H1 (cell line): Measurements from ENCODE around the gene LCN9. TPM values are rescaled to one million over a fixed set of nuclear protein-coding genes. Genes with fewer than 3 reads are reported as not detected.

Experiments
- CTCF ChIA-PET: fragments of 300-600 bp; sonication (Branson Sonifier 250); formaldehyde crosslinking; loops from one replicate; lab custom pipeline; 2021; ENCODE audit not compliant: partially characterized antibody; lab: Charles Lee
- POLR2A ChIA-PET: fragments of 300-600 bp; sonication (Branson Sonifier 250); formaldehyde crosslinking; loops from one replicate; lab custom pipeline; 2021; ENCODE audit warnings: inconsistent platforms; ENCODE audit not compliant: partially characterized antibody; lab: Charles Lee
- DNase-seq, 2 experiments: peaks; one replicate each; pipeline versions ENCODE4 v3.0.0 to v3.0.0-alpha.2; 2010 to 2022; ENCODE audit warnings: low spot score in 2 of 2, low read depth in 1 of 2, mixed read lengths in 1 of 2
- FAIRE-seq: peaks from 2 replicates; lab custom pipeline; 2011; peaks lifted over from hg19 to GRCh38; lab: Jason Lieb, UNC
- H2AFZ ChIP-seq: 2 replicates; pipeline ENCODE4 v1.8.1; 2012; ENCODE audit warnings: low read length, inconsistent platforms
- H2AK5ac ChIP-seq: 2 replicates; pipeline ENCODE4 v1.6.1; 2013; ENCODE audit warnings: low read depth, low read length
- H2BK120ac ChIP-seq: replicated peaks from 2 replicates; pipeline ENCODE3; 2013; ENCODE audit warnings: low read depth, low read length, inconsistent platforms
- H2BK12ac ChIP-seq: 2 replicates; pipeline ENCODE4 v1.6.1; 2013; ENCODE audit warnings: low read depth, low read length
- H2BK15ac ChIP-seq: 2 replicates; pipeline ENCODE4 v1.6.1; 2013; ENCODE audit warnings: low read length
- H2BK20ac ChIP-seq: 2 replicates; pipeline ENCODE4 v1.6.1; 2013; ENCODE audit warnings: low read length
- H2BK5ac ChIP-seq: 2 replicates; pipeline ENCODE4 v1.6.1; 2013; ENCODE audit warnings: low read depth, low read length
- H3K14ac ChIP-seq: 2 replicates; pipeline ENCODE4 v1.6.1; 2013; ENCODE audit warnings: inconsistent platforms; ENCODE audit not compliant: insufficient read length
- H3K18ac ChIP-seq: 2 replicates; pipeline ENCODE4 v1.6.1; 2013; ENCODE audit warnings: low read length; ENCODE audit errors: extremely low read depth
- H3K23ac ChIP-seq: 2 replicates; pipeline ENCODE4 v1.6.1; 2013; ENCODE audit warnings: inconsistent platforms; ENCODE audit not compliant: insufficient read length
- H3K23me2 ChIP-seq: 2 replicates; pipeline ENCODE4 v1.6.1; 2013; ENCODE audit warnings: low read depth, low read length
- H3K27ac ChIP-seq: 2 replicates; pipeline ENCODE4 v1.6.1; 2011; ENCODE audit warnings: low read depth, low read length, inconsistent platforms
- H3K27me3 ChIP-seq, 4 experiments: replicated peaks in 1 of 4; 1 replicate in 1 of 4; 2 replicates in 3 of 4; pipeline versions ENCODE4 v1.6.1 to v1.8.1; 2011 to 2013; ENCODE audit warnings: low read length in 3 of 4, mild to moderate bottlenecking in 3 of 4, inconsistent platforms in 2 of 4, mixed read lengths in 2 of 4, moderate library complexity in 1 of 4; ENCODE audit not compliant: control insufficient read depth in 3 of 4, insufficient read depth in 3 of 4; ENCODE audit errors: extremely low read depth in 1 of 4
- H3K36me3 ChIP-seq, 4 experiments: 2 replicates each; pipeline versions ENCODE4 v1.6.1 to v1.8.1; 2011 to 2013; ENCODE audit warnings: mild to moderate bottlenecking in 4 of 4, low read length in 3 of 4, moderate library complexity in 2 of 4, control low read depth in 1 of 4, inconsistent platforms in 1 of 4; ENCODE audit not compliant: insufficient read depth in 4 of 4, control insufficient read depth in 2 of 4
- H3K4ac ChIP-seq: replicated peaks from 2 replicates; pipeline ENCODE3; 2013; ENCODE audit warnings: low read length, low read depth, mixed read lengths, inconsistent platforms; ENCODE audit not compliant: insufficient read length
- H3K4me1 ChIP-seq, 4 experiments: replicated peaks in 1 of 4; 1 replicate in 1 of 4; 2 replicates in 3 of 4; pipeline versions ENCODE4 v1.6.1 to v1.8.1; 2011 to 2013; ENCODE audit warnings: low read length in 3 of 4, inconsistent platforms in 2 of 4, mixed read lengths in 1 of 4; ENCODE audit not compliant: insufficient read depth in 4 of 4, control insufficient read depth in 3 of 4
- H3K4me2 ChIP-seq, 2 experiments: 2 replicates each; pipeline versions ENCODE4 v1.6.1 to v1.8.1; 2011 to 2013; ENCODE audit warnings: low read depth in 2 of 2, low read length in 2 of 2, control low read depth in 1 of 2, inconsistent platforms in 1 of 2, mild to moderate bottlenecking in 1 of 2; ENCODE audit not compliant: insufficient read depth in 1 of 2
- H3K4me3 ChIP-seq, 4 experiments: fragments of 200-600, 300-600 bp in 1 of 4; sonication (generic), shearing (Covaris generic), sonication (Bioruptor Twin) in 1 of 4; 2 replicates each; pipeline versions ENCODE4 v1.5.1 to v1.8.1; 2011 to 2016; ENCODE audit warnings: low read length in 4 of 4, low read depth in 3 of 4, control low read depth in 2 of 4, inconsistent platforms in 2 of 4, mild to moderate bottlenecking in 2 of 4, mixed read lengths in 1 of 4, moderate library complexity in 1 of 4; ENCODE audit not compliant: insufficient read depth in 2 of 4; ENCODE audit errors: extremely low read depth in 1 of 4
- H3K56ac ChIP-seq: replicated peaks from 2 replicates; pipeline ENCODE3; 2013; ENCODE audit warnings: low read depth, mild to moderate bottlenecking, mixed read lengths, low read length, inconsistent platforms; ENCODE audit not compliant: insufficient read length
- H3K79me1 ChIP-seq: 2 replicates; pipeline ENCODE4 v1.6.1; 2013; ENCODE audit warnings: low read depth, low read length, control low read depth
- H3K79me2 ChIP-seq, 2 experiments: 2 replicates each; pipeline versions ENCODE4 v1.6.1 to v1.8.1; 2012 to 2013; ENCODE audit warnings: low read length in 2 of 2, mild to moderate bottlenecking in 2 of 2, inconsistent platforms in 1 of 2; ENCODE audit not compliant: insufficient read depth in 2 of 2, control insufficient read depth in 1 of 2
- H3K9ac ChIP-seq, 4 experiments: replicated peaks in 1 of 4; 1 replicate in 1 of 4; 2 replicates in 3 of 4; pipeline versions ENCODE4 v1.6.1 to v1.8.1; 2011 to 2013; ENCODE audit warnings: low read depth in 3 of 4, low read length in 3 of 4, control low read depth in 2 of 4, mild to moderate bottlenecking in 2 of 4, moderate library complexity in 2 of 4, inconsistent platforms in 1 of 4; ENCODE audit errors: extremely low read depth in 1 of 4
- H3K9me3 ChIP-seq, 2 experiments: 2 replicates each; pipeline versions ENCODE4 v1.6.1 to v1.8.1; 2012 to 2013; ENCODE audit warnings: mild to moderate bottlenecking in 2 of 2, moderate library complexity in 2 of 2, control low read depth in 1 of 2, inconsistent platforms in 1 of 2, low read depth in 1 of 2, low read length in 1 of 2, mixed read lengths in 1 of 2; ENCODE audit not compliant: insufficient read depth in 2 of 2
- H4K20me1 ChIP-seq, 2 experiments: replicated peaks in 1 of 2; 2 replicates each; pipeline versions ENCODE3 to v1.8.1; 2011 to 2013; ENCODE audit warnings: inconsistent platforms in 2 of 2, low read length in 2 of 2, mild to moderate bottlenecking in 1 of 2; ENCODE audit not compliant: insufficient read depth in 2 of 2, control insufficient read depth in 1 of 2
- H4K5ac ChIP-seq: 2 replicates; pipeline ENCODE4 v1.6.1; 2013; ENCODE audit warnings: low read length, low read depth, mixed read lengths, inconsistent platforms; ENCODE audit not compliant: insufficient read length
- H4K8ac ChIP-seq: 2 replicates; pipeline ENCODE4 v1.8.0; 2013; ENCODE audit warnings: mild to moderate bottlenecking, moderate library complexity, low read length, inconsistent platforms; ENCODE audit not compliant: insufficient read depth; ENCODE audit errors: extremely low read depth
- H4K91ac ChIP-seq: replicated peaks from 2 replicates; pipeline ENCODE3; 2013; ENCODE audit warnings: low read length, mixed read lengths, inconsistent platforms; ENCODE audit not compliant: insufficient read length
- BCL11A ChIP-seq, 2 experiments: IDR thresholded peaks; one replicate each; pipeline ENCODE4 v1.6.1; 2011; ENCODE audit warnings: low read depth in 2 of 2, low read length in 2 of 2, mild to moderate bottlenecking in 2 of 2
- CEBPB ChIP-seq: IDR thresholded peaks from 2 replicates; pipeline ENCODE4 v1.6.1; 2012; ENCODE audit warnings: low read depth, low read length
- CTBP2 ChIP-seq: IDR thresholded peaks from 2 replicates; pipeline ENCODE4 v1.7.0; 2011; ENCODE audit warnings: borderline replicate concordance, mild to moderate bottlenecking, moderate library complexity, mixed read lengths, low read length; ENCODE audit not compliant: insufficient read depth, insufficient read length
- CTCF ChIP-seq, 3 experiments: IDR thresholded peaks; 1 replicate in 2 of 3; 2 replicates in 1 of 3; pipeline versions ENCODE4 v1.5.1 to v1.6.1; 2011; ENCODE audit warnings: low read length in 3 of 3, mild to moderate bottlenecking in 3 of 3, inconsistent platforms in 2 of 3, low read depth in 1 of 3, moderate library complexity in 1 of 3; ENCODE audit not compliant: insufficient read depth in 1 of 3; ENCODE audit errors: control extremely low read depth in 1 of 3
- EP300 ChIP-seq, 2 experiments: IDR thresholded peaks; 1 replicate in 1 of 2; 2 replicates in 1 of 2; pipeline ENCODE4 v1.6.1; 2011 to 2012; ENCODE audit warnings: low read depth in 2 of 2, low read length in 2 of 2, mild to moderate bottlenecking in 2 of 2, borderline replicate concordance in 1 of 2, inconsistent platforms in 1 of 2, moderate library complexity in 1 of 2
- JUN ChIP-seq: IDR thresholded peaks from 2 replicates; pipeline ENCODE4 v1.6.1; 2011; ENCODE audit warnings: low read depth, mild to moderate bottlenecking, improper control_type of control experiment, low read length
- KDM5A ChIP-seq: fragments of 200-600 bp; IDR thresholded peaks from 2 replicates; pipeline ENCODE4 v1.7.1; 2012; ENCODE audit warnings: mild to moderate bottlenecking, low read length, inconsistent platforms, mixed read lengths
- SRF ChIP-seq: IDR thresholded peaks from 2 replicates; pipeline ENCODE4 v1.6.1; 2011; ENCODE audit warnings: mild to moderate bottlenecking, low read depth, low read length, moderate library complexity
- WGBS, 2 experiments: shearing (Covaris generic) in 1 of 2; methylation state at CpG; one replicate each; pipeline versions ENCODE4 v1.1.6 to v1.1.7; 2013 to 2015; ENCODE audit warnings: low lambda C conversion rate in 2 of 2, mixed read lengths in 2 of 2, inconsistent platforms in 1 of 2, low coverage in 1 of 2, missing lambda C conversion rate in 1 of 2; ENCODE audit not compliant: insufficient replicate concordance in 2 of 2, insufficient coverage in 1 of 2, insufficient read length in 1 of 2; ENCODE audit errors: extremely low coverage in 1 of 2, missing lambda C conversion rate in 1 of 2; 5-methylcytosine and 5-hydroxymethylcytosine counted together
- polyA plus RNA-seq, 7 experiments: library from polyadenylated mRNA; depleted of rRNA in 3 of 7; stranded (reverse) in 5 of 7; unstranded in 2 of 7; fragments of >200 nt in 5 of 7; fragments of 200-250 nt in 2 of 7; gene quantifications; 1 replicate in 5 of 7; 2 replicates in 1 of 7; 4 replicates in 1 of 7; pipeline versions ENCODE4 v1.2.1 to v1.2.3, GENCODE V29; 2011 to 2013; ENCODE audit warnings: missing spikeins in 2 of 7, mixed read lengths in 2 of 7
- total RNA-seq: library from RNA; stranded (reverse); fragmentation: NEBNext Ultra II Directional; extraction: Animal tissue kit (Norgen Biotek cat#: 25700); gene quantifications from 2 replicates; pipeline ENCODE4 v1.2.1, GENCODE V29; 2021

LCN9 gene
- total and polyA plus RNA-seq, 2 of the 8 experiments (the other 6 are each of a cell fraction or from before 2014, with no cell fraction given), result 2.3 to 3.1 TPM

- no peak for DNase-seq
- no peak for TF ChIP-seq EP300 (IDR thresholded peaks at IDR 0.05; ENCODE audit: borderline replicate concordance in 1 of 2, low read depth in 2 of 2, low read length in 2 of 2)
- TF ChIP-seq CEBPB, result no peak
- no peak for TF ChIP-seq CTBP2
- TF ChIP-seq BCL11A (IDR thresholded peaks at IDR 0.05; ENCODE audit: low read depth in 2 of 2, low read length in 2 of 2), result no peak
- TF ChIP-seq JUN, result no peak
- TF ChIP-seq CTCF (IDR thresholded peaks at IDR 0.05; ENCODE audit: control extremely low read depth in 1 of 3, insufficient read depth in 1 of 3, low read depth in 1 of 3, low read length in 3 of 3), result no peak
- TF ChIP-seq SRF, result no peak
- no peak for TF ChIP-seq KDM5A
Measured at GRCh38 chr9:135647884-135648283, 15.2 kb upstream of the LCN9 start.

More at GRCh38 chr9:135647884-135648283, 15.2 kb upstream of the LCN9 start:
- Histone ChIP-seq H2AK5ac (no peak overlapping the region), H3K9me3 (peaks cover 16 to 20% of the 10 kb centered on the region in 2 experiments), H4K20me1 (peaks cover 0 to 4% of the 10 kb centered on the region in 2 experiments), H3K4me3 (peak overlapping the region in 2 of 4 experiments; percentile 36 to 58; a peak in 4 of 8 replicates), H2BK120ac (no peak overlapping the region), H2AFZ (no peak overlapping the region), H4K91ac (no peak overlapping the region), H4K8ac (no peak overlapping the region), H2BK20ac (0 out of 2 replicates have a peak overlapping the region, but pooled peaks have one; percentile 53), H3K79me1 (no peaks in the 10 kb centered on the region), H3K27me3 (no peaks in the 10 kb centered on the region), H3K36me3 (peaks cover 0 to 19% (median 3%) of the 10 kb centered on the region in 4 experiments; a peak in 5 of 8 replicates), H3K18ac (0 out of 2 replicates have a peak overlapping the region, but pooled peaks have one; percentile 13), H3K14ac (no peak overlapping the region), H3K56ac (no peak overlapping the region), H3K23ac (no peak overlapping the region), H4K5ac (no peak overlapping the region), H3K9ac (no peak overlapping the region; a peak in 3 of 7 replicates), H3K4me2 (peak overlapping the region; percentile 63 to 73; a peak in 2 of 4 replicates), H3K79me2 (no peaks in the 10 kb centered on the region), H3K23me2 (peaks cover 4% of the 10 kb centered on the region), H2BK5ac (peak overlapping the region; percentile 46; the same call in 1 of the 2 replicates), H2BK15ac (no peak overlapping the region), H2BK12ac (peak overlapping the region; percentile 84), H3K27ac (peak overlapping the region; percentile 59; the same call in 1 of the 2 replicates), H3K4ac (no peak overlapping the region), H3K4me1 (peaks cover 4 to 20% (median 7%) of the 10 kb centered on the region in 4 experiments; a peak in 6 of 7 replicates)
- CTCF ChIA-PET, result interaction anchor here (1.3 to 2.2 kb wide), 3 partner anchors 41 to 45 kb away, joined by 3 to 9 read pairs (median 4); no protein-coding TSS in a partner anchor
- FAIRE-seq, result no peak
- POLR2A ChIA-PET, result interaction anchor here (0.5 to 3.0 kb wide), 13 partner anchors 8 to 35 kb away, joined by 3 to 19 read pairs (median 4); partner anchors contain the start of genes GLT6D1 and LCN9
- WGBS, 2 experiments, result 49% methylated on average over 4 of the region's 4 CpGs; no CpG with 5 or more reads in 1 of the 2 experiments
